ENCODE measurements around the gene SAMD3. TPM values are rescaled to one million over a fixed set of nuclear protein-coding genes. Genes with fewer than 3 reads are reported as not detected.

SAMD3 gene
- total and polyA plus RNA-seq, 2 of the 13 experiments (the other 11 are each of a cell fraction or from before 2014, with no cell fraction given) = not detected

GRCh38 chr6:130098317-130098716 is 124.4 kb downstream of the SAMD3 start (continued):
- TF ChIP-seq ZBTB39 (CRISPR knock-in tag; IDR thresholded peaks at IDR 0.05) (no peak), ZNF362 (CRISPR knock-in tag; IDR thresholded peaks at IDR 0.05; ENCODE audit: borderline replicate concordance) (no peak), NFE2L1 (CRISPR knock-in tag; IDR thresholded peaks at IDR 0.05; ENCODE audit: borderline replicate concordance) (no peak)

Other genes starting within 250 kb of the SAMD3 start
- gene L3MBTL3, start 204.4 kb downstream of the SAMD3 start, total RNA-seq (2016; rRNA removed; fragmentation: Illumina TruSeq; extraction: Trizol) = 2.5 and 4.1 TPM in 2 replicates
- 1.2 and 1.5 TPM in 2 replicates for gene L3MBTL3, start 204.4 kb downstream of the SAMD3 start, polyA plus RNA-seq (2011; rRNA removed)
- not detected in 2 replicates for gene TMEM200A, start 143.1 kb upstream of the SAMD3 start, total RNA-seq (2016; rRNA removed; fragmentation: Illumina TruSeq; extraction: Trizol)
- gene TMEM200A, start 143.1 kb upstream of the SAMD3 start, polyA plus RNA-seq (2011; rRNA removed) = 0.34 and 0.55 TPM in 2 replicates